OCI-M2 (cell line): ENCODE results near the gene F8A1.
"Not testable (repeated sequence)": the region's sequence is repeated elsewhere in the genome, so short reads cannot be mapped to it uniquely, and the experiment has no call there.

Source experiments
- DNase-seq: peaks from one replicate; lab custom pipeline; 2025; ENCODE audit not compliant: unreplicated experiment; lab: John Stamatoyannopoulos, UW

The F8A1 gene

DNA sequence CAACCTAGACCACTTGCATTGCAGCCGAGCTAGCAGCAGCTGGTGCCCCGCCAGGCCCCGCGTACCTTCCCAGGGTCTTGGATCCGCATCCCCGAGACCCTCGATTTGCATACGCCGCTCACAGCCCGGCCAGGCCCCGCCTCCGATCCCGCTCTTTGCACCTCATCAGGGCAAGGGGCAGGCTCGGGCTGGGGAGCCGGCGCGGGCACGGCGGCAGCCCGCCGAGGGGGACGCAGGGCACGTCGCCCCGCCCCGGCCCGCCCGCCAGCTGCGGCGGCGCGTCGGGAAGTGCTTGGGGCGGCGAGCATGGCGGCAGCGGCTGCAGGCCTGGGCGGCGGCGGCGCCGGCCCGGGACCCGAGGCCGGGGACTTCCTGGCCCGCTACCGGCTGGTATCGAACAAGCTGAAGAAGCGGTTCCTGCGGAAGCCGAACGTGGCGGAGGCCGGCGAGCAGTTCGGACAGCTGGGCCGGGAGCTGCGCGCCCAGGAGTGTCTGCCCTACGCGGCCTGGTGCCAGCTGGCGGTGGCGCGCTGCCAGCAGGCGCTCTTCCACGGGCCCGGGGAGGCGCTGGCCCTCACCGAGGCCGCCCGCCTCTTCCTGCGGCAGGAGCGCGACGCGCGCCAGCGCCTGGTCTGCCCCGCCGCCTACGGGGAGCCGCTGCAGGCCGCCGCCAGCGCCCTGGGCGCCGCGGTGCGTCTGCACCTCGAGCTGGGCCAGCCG, at the start of gene F8A1:
TSS of gene F8A1 (plus strand) at position 287 of the 720 bp plus-strand sequence. CDS start at position 307, 20 bp downstream.
- DNase-seq: not testable (repeated sequence)

- DNase-seq: no peak
Observed at GRCh38 chrX:154840856-154841255, 45.3 kb upstream of the F8A1 start.

DNA sequence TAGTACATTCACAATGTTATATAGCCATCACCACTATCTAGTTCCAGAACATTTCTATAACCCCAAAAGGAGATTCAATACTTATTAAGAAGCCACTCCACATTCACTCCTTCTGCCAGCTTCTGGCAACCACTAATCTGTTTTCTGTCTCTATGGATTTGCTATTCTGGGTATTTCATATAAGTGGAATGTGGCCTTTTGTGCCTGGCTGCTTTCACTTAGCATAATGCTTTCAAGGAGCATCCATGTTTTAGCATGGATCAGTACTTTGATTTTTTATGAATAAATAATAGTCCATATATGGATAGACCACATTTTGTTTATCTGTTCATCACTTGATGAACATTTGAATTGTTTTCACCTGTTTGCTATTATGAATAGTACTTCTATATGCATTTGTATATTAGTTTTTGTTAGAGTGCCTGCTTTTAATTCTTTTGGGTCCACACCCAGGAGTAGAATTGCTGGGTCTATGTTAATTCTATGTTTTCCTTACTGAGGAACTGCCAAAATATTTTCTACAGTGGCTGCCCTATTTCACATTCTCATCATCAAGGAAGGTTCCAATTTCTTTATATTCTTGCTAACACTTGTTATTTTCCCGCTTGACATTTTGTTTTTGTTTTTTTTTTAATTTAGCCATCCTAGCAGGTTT, 35.1 kb upstream of the F8A1 start:
- DNase-seq: no peak

- no peak for DNase-seq
Observed at GRCh38 chrX:154855256-154855655, 30.9 kb upstream of the F8A1 start.

GRCh38 chrX:154868522-154868921, 17.6 kb upstream of the F8A1 start:
- not testable (repeated sequence) for DNase-seq

DNA sequence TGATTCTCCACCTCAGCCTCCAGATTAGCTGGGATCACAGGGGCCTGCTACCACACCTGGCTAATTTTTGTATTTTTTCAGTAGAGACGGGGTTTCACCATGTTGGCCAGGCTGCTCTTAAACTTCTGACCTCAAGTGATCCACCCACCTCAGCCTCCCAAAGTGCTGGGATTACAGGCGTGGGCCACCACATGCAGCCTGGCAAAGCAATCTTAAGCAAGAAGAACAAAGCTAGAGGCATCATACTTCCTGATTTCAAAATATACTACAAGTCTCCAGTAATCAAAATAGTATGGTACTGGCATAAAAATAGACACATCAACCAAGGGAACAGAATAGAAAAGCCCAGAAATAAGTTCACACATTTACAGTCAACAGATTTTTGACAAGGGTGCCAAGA, 12.8 kb upstream of the F8A1 start:
- DNase-seq: no peak

DNA sequence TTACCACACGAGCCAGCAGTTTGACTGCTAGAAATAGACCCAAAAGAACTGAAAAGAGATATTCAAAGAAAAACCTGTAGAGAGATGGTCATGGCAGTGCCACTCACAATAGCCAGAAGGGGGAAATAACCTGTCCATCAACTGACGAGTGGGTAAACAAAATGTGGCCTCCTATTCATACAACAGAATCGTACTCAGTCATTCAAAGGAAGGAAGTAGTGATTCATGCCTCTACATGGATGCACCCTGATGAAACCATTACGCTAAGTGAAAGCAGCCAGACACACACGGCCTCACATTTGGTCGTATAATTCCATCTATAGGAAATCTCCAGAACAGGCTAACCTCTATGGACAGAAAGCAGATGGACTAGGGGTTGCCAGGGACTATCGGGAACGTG, 2.1 kb upstream of the F8A1 start:
- DNase-seq: not testable (repeated sequence)

- not testable (repeated sequence) for DNase-seq
Observed at GRCh38 chrX:154885057-154885456, 1.1 kb upstream of the F8A1 start.

DNA sequence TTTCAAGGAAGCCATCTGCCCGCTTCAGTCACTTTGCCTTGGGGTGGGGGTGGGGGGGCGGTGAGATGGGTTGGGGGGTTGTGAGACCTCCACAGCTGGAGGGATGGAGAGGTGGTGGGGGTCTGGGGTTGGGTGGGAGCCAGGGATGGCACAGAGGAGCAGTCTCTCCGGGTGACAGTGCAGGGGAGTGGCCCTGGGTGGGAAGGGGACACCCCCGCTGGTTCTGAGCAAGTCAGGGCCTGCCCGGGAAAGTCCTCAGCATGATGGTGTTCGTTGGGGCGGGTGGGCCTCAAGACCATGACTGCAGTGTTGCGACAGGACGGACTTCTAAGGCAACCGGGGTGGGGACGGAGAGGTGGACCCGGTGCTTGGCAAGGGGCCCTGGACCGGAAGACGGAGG, 606 bp upstream of the F8A1 start:
- not testable (repeated sequence) for DNase-seq

DNA sequence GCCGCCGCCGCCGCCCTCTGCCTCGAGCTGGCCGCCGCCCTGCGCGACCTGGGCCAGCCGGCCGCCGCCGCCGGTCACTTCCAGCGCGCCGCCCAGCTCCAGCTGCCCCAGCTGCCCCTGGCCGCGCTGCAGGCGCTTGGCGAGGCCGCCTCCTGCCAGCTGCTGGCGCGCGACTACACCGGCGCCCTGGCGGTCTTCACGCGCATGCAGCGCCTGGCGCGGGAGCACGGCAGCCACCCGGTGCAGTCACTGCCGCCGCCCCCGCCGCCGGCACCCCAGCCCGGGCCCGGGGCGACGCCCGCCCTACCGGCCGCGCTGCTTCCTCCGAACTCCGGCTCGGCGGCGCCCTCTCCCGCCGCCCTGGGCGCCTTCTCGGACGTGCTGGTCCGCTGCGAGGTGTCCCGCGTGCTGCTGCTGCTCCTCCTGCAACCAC, 650 bp downstream of the F8A1 start:
- not testable (repeated sequence) for DNase-seq

GRCh38 chrX:154890990-154891639, 5.0 kb downstream of the F8A1 start:
- DNase-seq: no peak

DNA sequence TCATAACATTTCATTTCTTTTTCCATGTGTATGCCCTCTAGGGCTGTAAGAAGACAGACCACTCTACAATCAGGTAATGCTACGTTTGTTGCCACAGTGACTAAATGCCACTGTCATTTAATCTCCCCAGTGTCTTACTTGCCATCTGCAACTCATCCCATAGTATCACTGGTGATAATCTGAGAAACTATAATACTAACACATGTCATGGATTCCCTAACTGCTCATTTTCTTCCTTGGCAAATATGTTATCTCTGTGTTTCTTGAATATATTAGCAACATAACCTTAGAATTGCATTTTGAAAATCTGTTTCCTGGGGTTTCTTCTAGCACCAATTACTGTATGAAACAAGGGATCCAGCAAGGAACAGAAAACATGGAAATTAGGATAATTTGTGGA, 6.1 kb downstream of the F8A1 start:
- DNase-seq: no peak

- no peak for DNase-seq
Observed at GRCh38 chrX:154900323-154900722, 14.2 kb downstream of the F8A1 start.

GRCh38 chrX:154902408-154902807, 16.3 kb downstream of the F8A1 start:
- no peak for DNase-seq

- DNase-seq: no peak
Observed at GRCh38 chrX:154908821-154909220, 22.7 kb downstream of the F8A1 start.

DNA sequence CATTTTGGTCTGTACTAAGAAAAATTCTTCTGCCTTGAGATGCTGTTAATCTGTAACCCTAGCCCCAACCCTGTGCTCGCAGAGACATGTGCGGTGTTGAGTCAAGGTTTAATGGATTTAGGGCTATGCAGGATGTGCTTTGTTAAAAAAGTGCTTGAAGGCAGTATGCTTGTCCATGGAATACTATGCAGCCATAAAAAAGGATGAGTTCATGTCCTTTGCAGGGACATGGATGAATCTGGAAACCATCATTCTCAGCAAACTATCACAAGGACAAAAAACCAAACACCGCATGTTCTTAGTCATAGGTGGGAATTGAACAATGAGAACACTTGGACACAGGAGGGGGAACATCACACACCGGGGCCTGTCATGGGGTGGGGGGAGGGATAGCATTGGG, 23.9 kb downstream of the F8A1 start:
- DNase-seq: not testable (repeated sequence)

- DNase-seq: not testable (repeated sequence)
Observed at GRCh38 chrX:154910528-154910927, 24.4 kb downstream of the F8A1 start.

DNA sequence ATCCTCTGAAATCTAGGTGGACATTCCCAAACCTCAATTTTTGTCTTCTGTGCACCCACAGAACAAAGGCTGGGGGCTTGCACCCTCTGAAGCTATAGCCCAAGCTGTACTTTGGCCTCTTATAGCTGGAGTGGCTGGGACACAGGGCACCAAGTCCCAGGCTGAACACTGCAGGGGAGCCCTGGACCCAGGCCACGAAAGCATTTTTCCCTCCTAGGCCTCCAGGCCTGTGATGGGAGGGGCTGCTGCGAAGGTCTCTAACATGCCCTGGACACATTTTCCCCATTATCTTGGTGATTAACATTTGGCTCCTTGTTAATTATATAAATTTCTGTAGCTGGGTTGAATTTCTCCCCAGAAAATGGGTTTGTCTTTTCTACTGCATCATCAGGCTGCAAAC, 27.9 kb downstream of the F8A1 start:
- DNase-seq: no peak

- no peak for DNase-seq
Observed at GRCh38 chrX:154918060-154918483, 31.9 kb downstream of the F8A1 start.

- not testable (repeated sequence) for DNase-seq
Observed at GRCh38 chrX:154924771-154925170, 38.6 kb downstream of the F8A1 start.
